Keratinocyte (primary cell): ENCODE results near the gene RIC3.

Experiments
- EZH2 ChIP-seq: IDR thresholded peaks from one replicate; pipeline ENCODE4 v1.6.1; 2012; ENCODE audit warnings: inconsistent platforms, mild to moderate bottlenecking, low read length, moderate library complexity
- TF ChIP-seq, protein P1 (sequence below), 3 experiments: IDR thresholded peaks in 1 of 3; conservative IDR thresholded peaks in 1 of 3; optimal IDR thresholded peaks in 1 of 3; 2 replicates in 2 of 3; 3 replicates in 1 of 3; pipeline versions ENCODE3 to v1.5.1; 2011; ENCODE audit warnings: low read length in 3 of 3, mild to moderate bottlenecking in 3 of 3, moderate library complexity in 2 of 3, control low read depth in 1 of 3, inconsistent platforms in 1 of 3; ENCODE audit not compliant: insufficient read depth in 2 of 3; ENCODE audit errors: extremely low read depth in 1 of 3

- TF ChIP-seq, protein P1, sequence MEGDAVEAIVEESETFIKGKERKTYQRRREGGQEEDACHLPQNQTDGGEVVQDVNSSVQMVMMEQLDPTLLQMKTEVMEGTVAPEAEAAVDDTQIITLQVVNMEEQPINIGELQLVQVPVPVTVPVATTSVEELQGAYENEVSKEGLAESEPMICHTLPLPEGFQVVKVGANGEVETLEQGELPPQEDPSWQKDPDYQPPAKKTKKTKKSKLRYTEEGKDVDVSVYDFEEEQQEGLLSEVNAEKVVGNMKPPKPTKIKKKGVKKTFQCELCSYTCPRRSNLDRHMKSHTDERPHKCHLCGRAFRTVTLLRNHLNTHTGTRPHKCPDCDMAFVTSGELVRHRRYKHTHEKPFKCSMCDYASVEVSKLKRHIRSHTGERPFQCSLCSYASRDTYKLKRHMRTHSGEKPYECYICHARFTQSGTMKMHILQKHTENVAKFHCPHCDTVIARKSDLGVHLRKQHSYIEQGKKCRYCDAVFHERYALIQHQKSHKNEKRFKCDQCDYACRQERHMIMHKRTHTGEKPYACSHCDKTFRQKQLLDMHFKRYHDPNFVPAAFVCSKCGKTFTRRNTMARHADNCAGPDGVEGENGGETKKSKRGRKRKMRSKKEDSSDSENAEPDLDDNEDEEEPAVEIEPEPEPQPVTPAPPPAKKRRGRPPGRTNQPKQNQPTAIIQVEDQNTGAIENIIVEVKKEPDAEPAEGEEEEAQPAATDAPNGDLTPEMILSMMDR (optimal IDR thresholded peaks at IDR 0.05 in 1 of 3, IDR thresholded peaks at IDR 0.05 in 1 of 3, conservative IDR thresholded peaks at IDR 0.05 in 1 of 3; ENCODE audit: extremely low read depth in 1 of 3, insufficient read depth in 2 of 3, low read length in 3 of 3) = no peak
- TF ChIP-seq EZH2 = no peak
Observed at GRCh38 chr11:8101421-8101820, 67.4 kb downstream of the RIC3 start.
